Mucosa of stomach (tissue), 1 donor: ENCODE results near the gene HDX.
A peak's percentile ranks its signal among the peaks of the same experiment; 100 is the strongest.
"Not testable (repeated sequence)": the region's sequence is repeated elsewhere in the genome, so short reads cannot be mapped to it uniquely, and the experiment has no call there.

Experiments used
- H3K27me3 ChIP-seq: one replicate; pipeline ENCODE4 v1.7.0; 2013; ENCODE audit warnings: mild to moderate bottlenecking, low read length; ENCODE audit not compliant: control insufficient read depth, insufficient read depth
- H3K36me3 ChIP-seq: one replicate; pipeline ENCODE4 v1.7.0; 2013; ENCODE audit warnings: low read length; ENCODE audit not compliant: control insufficient read depth, insufficient read depth
- H3K4me1 ChIP-seq: one replicate; pipeline ENCODE4 v1.7.0; 2013; ENCODE audit warnings: mild to moderate bottlenecking, low read length; ENCODE audit not compliant: control insufficient read depth, insufficient read depth
- H3K4me3 ChIP-seq: one replicate; pipeline ENCODE4 v1.7.0; 2013; ENCODE audit warnings: low read length
- H3K9ac ChIP-seq: one replicate; pipeline ENCODE4 v1.7.0; 2013; ENCODE audit warnings: mild to moderate bottlenecking, low read length, moderate library complexity
- H3K9me3 ChIP-seq: one replicate; pipeline ENCODE4 v1.7.0; 2013; ENCODE audit warnings: mild to moderate bottlenecking, low read length, moderate library complexity; ENCODE audit not compliant: control insufficient read depth
- donor health status: Pancreatic carcinoma.

Gene HDX, protein sequence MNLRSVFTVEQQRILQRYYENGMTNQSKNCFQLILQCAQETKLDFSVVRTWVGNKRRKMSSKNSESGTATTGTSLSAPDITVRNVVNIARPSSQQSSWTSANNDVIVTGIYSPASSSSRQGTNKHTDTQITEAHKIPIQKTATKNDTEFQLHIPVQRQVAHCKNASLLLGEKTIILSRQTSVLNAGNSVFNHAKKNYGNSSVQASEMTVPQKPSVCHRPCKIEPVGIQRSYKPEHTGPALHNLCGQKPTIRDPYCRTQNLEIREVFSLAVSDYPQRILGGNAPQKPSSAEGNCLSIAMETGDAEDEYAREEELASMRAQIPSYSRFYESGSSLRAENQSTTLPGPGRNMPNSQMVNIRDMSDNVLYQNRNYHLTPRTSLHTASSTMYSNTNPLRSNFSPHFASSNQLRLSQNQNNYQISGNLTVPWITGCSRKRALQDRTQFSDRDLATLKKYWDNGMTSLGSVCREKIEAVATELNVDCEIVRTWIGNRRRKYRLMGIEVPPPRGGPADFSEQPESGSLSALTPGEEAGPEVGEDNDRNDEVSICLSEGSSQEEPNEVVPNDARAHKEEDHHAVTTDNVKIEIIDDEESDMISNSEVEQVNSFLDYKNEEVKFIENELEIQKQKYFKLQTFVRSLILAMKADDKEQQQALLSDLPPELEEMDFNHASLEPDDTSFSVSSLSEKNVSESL

DNA sequence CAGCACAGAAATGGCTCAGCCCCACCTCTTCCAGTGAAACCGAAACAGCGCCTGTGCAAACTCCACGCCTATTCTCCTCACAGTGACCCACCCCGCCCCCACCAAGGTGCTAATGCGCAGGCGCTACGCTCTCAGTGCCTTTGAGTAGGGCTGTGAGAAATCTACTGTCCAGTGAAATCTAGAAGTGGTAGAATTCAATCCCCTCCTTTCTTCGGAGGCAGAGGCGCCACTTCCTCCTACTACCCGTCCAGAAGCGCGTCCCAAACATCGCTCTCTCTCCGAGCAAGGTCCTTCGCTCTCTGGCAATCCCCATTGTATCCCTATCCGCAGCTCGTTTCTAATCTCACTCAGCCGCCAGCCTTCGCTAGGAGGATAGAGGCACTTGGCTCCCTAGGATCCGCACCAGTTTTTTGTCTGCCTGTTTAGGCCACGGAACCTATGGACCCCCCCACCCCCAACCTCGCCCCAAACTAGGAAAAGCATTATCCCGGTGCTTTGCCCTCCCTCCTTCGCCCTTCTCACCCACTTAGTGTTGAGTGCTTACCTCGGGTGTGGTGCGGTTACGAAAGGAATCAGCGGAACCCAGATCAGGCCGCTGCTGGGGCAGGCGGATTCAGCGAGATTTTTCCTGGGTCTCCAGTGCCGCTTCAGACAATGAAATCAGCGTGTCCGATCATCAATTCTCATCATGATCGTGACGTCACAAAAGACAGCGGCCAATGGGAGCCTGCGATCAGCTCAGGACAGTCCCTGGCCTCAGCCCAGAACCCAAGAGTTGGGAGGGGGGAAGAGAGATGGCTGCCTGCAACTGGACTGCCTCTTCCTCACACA is at the start of gene HDX:
Gene HDX, minus strand, starts transcription at position 656 of the 831 bp plus-strand sequence. CDS start 27,056 bp downstream, outside the sequence.
- H3K9me3 ChIP-seq, result no peaks in the 10 kb centered on the region
- no peaks in the 10 kb centered on the region for H3K27me3 ChIP-seq
- no peaks in the 10 kb centered on the region for H3K36me3 ChIP-seq
- no peaks in the 10 kb centered on the region for H3K4me1 ChIP-seq
- H3K4me3 ChIP-seq, result peak within 1 kb of the TSS; percentile 25
- H3K9ac ChIP-seq, result peak within 1 kb of the TSS; percentile 76

DNA sequence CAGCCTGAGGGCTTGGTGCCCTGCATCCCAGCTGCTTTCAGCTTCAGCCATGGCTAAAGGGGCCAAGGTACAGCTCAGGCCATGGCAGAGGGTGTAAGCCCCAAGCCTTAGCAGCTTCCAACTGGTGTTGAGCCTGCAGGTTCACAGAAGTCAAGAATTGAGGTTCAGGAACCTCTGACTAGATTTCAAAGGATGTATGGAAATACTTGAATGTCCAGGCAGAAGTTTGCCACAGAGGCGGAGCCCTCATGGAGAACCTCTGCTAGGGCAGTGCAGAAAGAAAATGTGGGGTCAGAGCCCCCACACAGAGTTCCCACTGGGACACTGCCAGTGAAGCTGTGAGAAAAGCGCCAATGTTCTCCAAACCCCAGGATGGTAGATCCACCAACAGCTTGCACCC is 39.1 kb upstream of the HDX start:
- H3K9me3 ChIP-seq, H3K27me3 ChIP-seq, H3K4me3 ChIP-seq, H3K9ac ChIP-seq, H3K36me3 ChIP-seq, H3K4me1 ChIP-seq: not testable (repeated sequence)

DNA sequence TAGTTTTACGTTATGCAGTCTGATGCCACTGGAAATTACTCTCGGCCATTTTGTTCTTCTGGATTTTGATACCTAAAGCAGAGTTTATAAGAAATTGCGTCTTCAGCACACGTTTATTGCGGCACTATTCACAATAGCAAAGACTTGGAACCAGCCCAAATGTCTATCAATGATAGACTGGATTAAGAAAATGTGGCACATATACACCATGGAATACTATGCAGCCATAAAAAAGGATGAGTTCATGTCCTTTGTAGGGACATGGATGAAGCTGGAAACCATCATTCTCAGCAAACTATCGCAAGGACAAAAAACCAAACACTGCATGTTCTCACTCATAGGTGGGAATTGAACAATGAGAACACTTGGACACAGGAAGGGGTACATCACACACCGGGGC is 35.4 kb upstream of the HDX start:
- H3K4me1 ChIP-seq, H3K27me3 ChIP-seq, H3K9ac ChIP-seq, H3K4me3 ChIP-seq, H3K9me3 ChIP-seq, H3K36me3 ChIP-seq: not testable (repeated sequence)

DNA sequence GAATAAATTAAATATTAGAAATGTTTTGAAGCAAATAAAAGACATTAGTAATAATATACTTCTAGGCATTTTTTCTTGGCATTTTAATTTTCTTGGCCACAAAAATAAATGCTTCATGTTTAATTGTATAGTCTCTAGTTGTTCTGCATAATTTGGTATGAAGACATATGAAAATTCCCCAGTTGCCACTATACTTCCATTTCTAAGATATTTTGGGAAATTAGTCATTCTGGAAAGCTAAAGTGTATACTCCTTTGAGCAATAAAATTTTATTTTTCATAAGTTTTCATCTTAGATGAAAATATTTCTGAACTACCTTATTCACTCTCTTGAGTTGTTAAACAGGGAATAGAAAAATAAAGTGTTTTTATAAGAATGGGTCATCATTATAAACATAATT is 13.8 kb downstream of the HDX start:
- H3K4me1 ChIP-seq, result no peaks in the 10 kb centered on the region
- no peaks in the 10 kb centered on the region for H3K27me3 ChIP-seq
- H3K9ac ChIP-seq, result no peak overlapping the region
- H3K36me3 ChIP-seq, result no peaks in the 10 kb centered on the region
- H3K4me3 ChIP-seq, result no peak overlapping the region
- no peaks in the 10 kb centered on the region for H3K9me3 ChIP-seq

DNA sequence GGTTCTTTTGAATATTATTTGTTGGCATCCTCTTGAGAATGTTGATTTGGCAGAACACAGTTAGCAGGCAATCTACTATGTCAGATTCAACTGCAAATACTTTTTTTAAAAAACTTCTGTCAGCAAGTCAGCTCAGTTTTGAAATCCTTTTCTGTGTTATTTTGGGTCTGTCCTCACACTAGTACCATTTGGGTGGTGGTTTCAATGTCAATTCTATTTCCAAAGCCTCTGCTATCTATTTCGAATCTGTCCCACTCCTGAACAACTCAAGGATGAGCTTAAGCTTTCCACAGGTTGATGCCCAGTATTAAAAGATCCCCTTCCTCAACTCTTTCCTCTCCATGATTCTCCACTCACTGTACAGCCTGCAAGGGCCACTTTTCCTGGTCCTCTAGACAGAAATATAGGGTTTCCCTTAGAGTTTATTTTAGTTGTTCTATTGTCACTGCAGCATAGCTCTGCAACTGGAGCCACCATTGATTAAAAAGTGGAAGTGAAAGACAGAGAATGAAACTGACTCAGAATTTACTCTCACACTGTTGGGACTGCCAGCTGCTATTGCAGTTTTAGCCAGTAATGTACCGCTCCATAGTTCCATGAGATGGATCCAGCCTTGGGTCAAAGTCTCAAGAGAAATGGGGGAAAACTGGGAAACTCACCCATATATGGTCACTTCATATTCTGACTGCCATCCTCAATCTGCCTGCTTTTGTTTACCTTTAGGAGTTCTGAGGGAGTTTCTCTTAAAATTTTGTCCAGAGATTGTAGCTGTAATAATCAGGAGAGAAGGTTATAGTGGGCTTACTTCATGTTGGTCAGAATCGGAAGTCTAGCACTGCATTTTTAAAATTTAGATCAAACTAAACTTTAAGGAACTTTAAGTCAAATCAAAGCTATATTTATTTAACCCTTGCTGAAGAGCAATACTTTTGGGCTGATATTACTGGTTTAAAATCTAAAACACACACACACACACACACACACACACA is 14.6 kb downstream of the HDX start:
- Histone ChIP-seq H3K4me1 (no peaks in the 10 kb centered on the region), H3K36me3 (no peaks in the 10 kb centered on the region), H3K9me3 (no peaks in the 10 kb centered on the region), H3K27me3 (no peaks in the 10 kb centered on the region), H3K4me3 (no peak overlapping the region), H3K9ac (no peak overlapping the region)

DNA sequence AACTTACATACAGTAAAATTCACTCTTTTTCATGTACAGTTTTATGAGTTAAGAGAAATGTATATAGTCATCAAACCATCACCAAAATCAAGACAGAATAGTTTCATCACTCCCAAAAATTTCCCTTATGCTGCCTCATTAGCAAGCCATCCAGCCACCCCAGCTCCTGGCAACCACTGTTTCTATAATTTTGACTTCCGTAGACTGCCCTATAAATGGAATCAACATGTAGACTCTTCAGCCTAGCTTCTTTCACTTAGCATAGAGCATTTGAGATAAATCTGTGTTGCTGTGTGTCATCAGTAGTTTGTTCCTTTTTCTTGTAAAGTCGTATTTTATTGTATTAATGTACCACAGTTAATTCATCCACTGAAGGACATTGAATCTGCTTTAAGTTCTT is 23.2 kb downstream of the HDX start:
- Histone ChIP-seq H3K9me3 (no peaks in the 10 kb centered on the region), H3K36me3 (no peaks in the 10 kb centered on the region), H3K27me3 (no peaks in the 10 kb centered on the region), H3K9ac (no peak overlapping the region), H3K4me1 (no peaks in the 10 kb centered on the region), H3K4me3 (no peak overlapping the region)

DNA sequence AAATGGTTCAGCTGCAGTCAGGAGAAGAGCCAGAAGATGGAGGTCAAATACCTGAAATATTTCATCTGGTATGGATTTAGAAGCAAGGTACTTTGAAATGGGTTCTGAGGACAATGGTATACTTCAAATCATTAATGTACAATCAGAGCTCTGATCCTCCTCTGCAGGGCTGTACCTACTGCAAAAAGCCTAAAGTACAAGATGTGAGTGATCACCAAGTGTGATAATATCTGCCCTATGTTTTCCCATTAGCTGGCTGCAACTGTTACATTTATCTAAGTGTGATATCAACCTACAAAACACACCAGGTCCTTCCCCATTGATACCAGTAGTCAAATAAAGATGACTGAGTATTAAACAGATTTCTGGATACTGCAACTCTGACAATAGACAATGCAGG is 25.1 kb downstream of the HDX start:
- no peak overlapping the region for H3K9ac ChIP-seq
- H3K4me3 ChIP-seq, result no peak overlapping the region
- no peaks in the 10 kb centered on the region for H3K9me3 ChIP-seq
- no peaks in the 10 kb centered on the region for H3K36me3 ChIP-seq
- no peaks in the 10 kb centered on the region for H3K27me3 ChIP-seq
- no peaks in the 10 kb centered on the region for H3K4me1 ChIP-seq

DNA sequence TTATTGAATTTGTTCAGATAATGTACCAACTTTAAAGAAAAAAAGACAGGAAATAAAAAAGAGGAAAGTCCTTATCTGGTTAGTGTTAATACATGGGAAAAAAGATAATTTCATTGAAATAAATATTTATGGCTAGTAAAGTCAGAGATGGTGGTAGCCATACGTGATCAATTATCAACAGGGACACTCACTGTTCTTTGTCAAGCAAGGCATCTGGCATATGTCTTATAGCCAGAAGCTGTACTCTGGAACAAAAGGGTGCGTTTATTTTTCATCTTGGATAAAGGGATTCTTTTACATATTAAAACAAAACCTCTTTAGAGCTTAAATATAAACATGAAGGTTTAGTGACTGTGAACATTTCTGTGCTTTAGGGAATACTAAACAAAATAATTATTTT is 26.7 kb downstream of the HDX start:
- H3K4me1 ChIP-seq, result no peaks in the 10 kb centered on the region
- H3K27me3 ChIP-seq, result no peaks in the 10 kb centered on the region
- no peaks in the 10 kb centered on the region for H3K36me3 ChIP-seq
- no peak overlapping the region for H3K9ac ChIP-seq
- no peaks in the 10 kb centered on the region for H3K9me3 ChIP-seq
- no peak overlapping the region for H3K4me3 ChIP-seq

DNA sequence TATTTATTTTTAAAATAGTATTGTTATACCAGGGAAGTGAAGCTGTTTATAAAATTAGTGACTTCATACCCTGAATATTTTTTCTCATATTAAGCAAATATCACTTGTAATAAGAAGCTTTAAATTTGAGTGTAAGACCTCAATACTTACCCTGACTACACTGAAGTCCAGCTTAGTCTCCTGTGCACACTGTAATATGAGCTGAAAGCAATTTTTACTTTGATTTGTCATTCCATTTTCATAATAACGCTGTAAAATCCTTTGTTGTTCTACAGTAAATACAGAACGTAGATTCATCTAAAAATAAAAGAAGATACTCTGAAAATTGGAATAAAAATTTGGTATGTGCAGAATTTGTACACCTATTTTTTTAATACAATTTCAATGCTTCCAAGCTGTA is 27.2 kb downstream of the HDX start:
- Histone ChIP-seq H3K9ac (no peak overlapping the region), H3K36me3 (no peaks in the 10 kb centered on the region), H3K4me3 (no peak overlapping the region), H3K9me3 (no peaks in the 10 kb centered on the region), H3K27me3 (no peaks in the 10 kb centered on the region), H3K4me1 (no peaks in the 10 kb centered on the region)

DNA sequence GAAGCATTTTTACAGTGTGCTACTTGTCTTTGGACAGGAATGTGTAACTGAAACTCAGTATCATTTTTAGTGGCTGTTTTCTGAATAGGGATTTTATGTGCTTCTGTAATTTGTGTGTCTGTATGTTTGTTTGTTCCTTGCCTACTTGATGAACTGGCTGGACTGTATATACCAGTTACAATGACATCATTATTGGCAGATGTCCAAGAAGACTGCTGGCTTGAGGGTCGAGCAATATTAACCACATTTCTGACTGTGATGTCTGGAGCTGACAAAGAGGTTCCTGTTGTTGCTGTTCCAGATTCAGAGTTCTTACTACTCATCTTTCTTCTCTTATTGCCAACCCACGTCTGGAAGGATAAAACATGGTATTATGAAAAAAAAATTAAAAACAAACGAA is 33.0 kb downstream of the HDX start:
- no peaks in the 10 kb centered on the region for H3K36me3 ChIP-seq
- H3K4me3 ChIP-seq, result no peak overlapping the region
- H3K27me3 ChIP-seq, result no peaks in the 10 kb centered on the region
- no peaks in the 10 kb centered on the region for H3K9me3 ChIP-seq
- H3K4me1 ChIP-seq, result no peaks in the 10 kb centered on the region
- no peak overlapping the region for H3K9ac ChIP-seq

DNA sequence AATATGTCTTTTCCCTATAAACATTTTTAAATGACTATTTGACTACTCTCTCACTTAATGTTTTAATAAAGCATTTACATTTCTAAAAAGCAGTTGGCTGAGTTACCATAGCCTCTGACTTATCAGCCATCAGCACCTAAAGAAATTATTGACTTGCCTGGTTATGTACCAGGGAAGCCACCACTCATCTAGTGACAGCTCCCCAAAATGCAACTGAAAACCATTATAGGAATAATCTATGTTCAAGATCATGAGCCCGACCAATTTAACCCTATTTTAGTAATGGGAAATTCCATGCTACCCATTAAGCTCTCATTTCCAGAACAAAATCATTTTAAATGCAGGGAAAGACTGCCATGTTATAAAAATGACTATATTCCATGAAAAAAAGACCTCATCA is 34.4 kb downstream of the HDX start:
- no peak overlapping the region for H3K9ac ChIP-seq

More for the DNA sequence above, 34.4 kb downstream of the HDX start:
- no peaks in the 10 kb centered on the region for H3K9me3 ChIP-seq
- no peaks in the 10 kb centered on the region for H3K36me3 ChIP-seq
- H3K4me1 ChIP-seq, result no peaks in the 10 kb centered on the region
- no peaks in the 10 kb centered on the region for H3K27me3 ChIP-seq
- no peak overlapping the region for H3K4me3 ChIP-seq
